ENCODE measurements around the gene SSB.

Gene SSB

DNA sequence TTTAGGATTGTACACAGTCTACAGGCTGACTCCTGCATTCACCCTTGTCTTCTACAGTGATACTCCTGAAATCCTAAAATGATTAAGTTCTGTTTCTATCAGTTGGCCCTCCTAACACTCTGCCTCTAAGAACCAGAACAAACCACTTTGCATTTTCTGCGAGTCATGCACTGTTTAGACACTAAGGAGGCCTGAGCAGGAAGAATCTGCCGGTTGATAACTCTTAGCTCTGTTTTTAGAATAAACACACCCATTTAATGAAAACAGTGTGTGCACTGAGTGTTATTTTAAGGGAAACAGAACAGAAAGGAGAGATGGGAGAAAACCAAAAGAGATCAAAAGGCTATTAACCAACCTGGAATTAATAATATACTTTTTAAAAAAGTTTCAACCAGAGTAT lies 22.9 kb upstream of the SSB start:
- H3K27ac ChIP-seq (ENCODE audit: low read length) = no peak overlapping the region
- 0 out of 2 replicates have a peak overlapping the region, but pooled peaks have one; percentile 1 for H3K9ac ChIP-seq (ENCODE audit: low read length)
- H4K20me1 ChIP-seq (ENCODE audit: insufficient read depth, low read length) = no peaks in the 10 kb centered on the region
- H3K27me3 ChIP-seq (ENCODE audit: low read depth, low read length) = no peaks in the 10 kb centered on the region
- H3K4me3 ChIP-seq (ENCODE audit: low read length) = no peak overlapping the region
- peak overlapping the region; percentile 36 for H3K4me2 ChIP-seq (ENCODE audit: low read length)
- no peak for TF ChIP-seq EZH2phosphoT487 (IDR thresholded peaks at IDR 0.05; ENCODE audit: low read depth)
- TF ChIP-seq, protein P1, sequence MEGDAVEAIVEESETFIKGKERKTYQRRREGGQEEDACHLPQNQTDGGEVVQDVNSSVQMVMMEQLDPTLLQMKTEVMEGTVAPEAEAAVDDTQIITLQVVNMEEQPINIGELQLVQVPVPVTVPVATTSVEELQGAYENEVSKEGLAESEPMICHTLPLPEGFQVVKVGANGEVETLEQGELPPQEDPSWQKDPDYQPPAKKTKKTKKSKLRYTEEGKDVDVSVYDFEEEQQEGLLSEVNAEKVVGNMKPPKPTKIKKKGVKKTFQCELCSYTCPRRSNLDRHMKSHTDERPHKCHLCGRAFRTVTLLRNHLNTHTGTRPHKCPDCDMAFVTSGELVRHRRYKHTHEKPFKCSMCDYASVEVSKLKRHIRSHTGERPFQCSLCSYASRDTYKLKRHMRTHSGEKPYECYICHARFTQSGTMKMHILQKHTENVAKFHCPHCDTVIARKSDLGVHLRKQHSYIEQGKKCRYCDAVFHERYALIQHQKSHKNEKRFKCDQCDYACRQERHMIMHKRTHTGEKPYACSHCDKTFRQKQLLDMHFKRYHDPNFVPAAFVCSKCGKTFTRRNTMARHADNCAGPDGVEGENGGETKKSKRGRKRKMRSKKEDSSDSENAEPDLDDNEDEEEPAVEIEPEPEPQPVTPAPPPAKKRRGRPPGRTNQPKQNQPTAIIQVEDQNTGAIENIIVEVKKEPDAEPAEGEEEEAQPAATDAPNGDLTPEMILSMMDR (IDR thresholded peaks at IDR 0.05; ENCODE audit: low read depth, low read length) = no peak
- H3K4me1 ChIP-seq (ENCODE audit: low read length) = peaks cover 14% of the 10 kb centered on the region
- no peaks in the 10 kb centered on the region for H3K79me2 ChIP-seq (ENCODE audit: low read length)
- H2AFZ ChIP-seq (ENCODE audit: low read depth, low read length) = no peak overlapping the region
- no peaks in the 10 kb centered on the region for H3K9me3 ChIP-seq (ENCODE audit: insufficient read depth, low read length)
- no peaks in the 10 kb centered on the region for H3K36me3 ChIP-seq (replicated peaks; ENCODE audit: low read depth, low read length)

DNA sequence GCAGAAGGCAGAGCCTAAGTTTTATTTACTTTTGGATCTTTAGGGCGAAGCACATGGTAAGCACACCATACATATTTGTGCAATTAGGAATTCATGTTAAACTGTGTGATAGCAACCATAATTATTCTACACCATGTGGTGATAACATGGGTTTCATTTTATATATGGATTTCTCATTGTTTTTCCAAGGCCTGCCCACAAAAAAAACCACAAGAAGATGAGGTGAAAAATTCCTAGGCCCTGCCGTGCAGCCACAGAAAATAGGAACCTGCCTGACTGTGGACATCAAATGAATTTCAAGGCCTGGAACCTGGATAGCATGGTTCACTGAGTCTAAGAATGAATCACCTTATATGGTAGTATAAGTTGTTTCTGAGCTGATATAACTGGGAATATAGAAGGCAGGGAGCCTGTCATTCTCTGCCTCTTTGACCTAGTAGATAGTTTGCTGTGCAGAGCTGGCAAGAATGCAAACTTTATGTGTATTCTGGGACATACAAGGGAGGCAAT lies 22.4 kb upstream of the SSB start:
- Histone ChIP-seq H3K79me2 (ENCODE audit: low read length) (no peaks in the 10 kb centered on the region), H3K9ac (ENCODE audit: low read length) (0 out of 2 replicates have a peak overlapping the region, but pooled peaks have one; percentile 1), H4K20me1 (ENCODE audit: insufficient read depth, low read length) (no peaks in the 10 kb centered on the region), H3K9me3 (ENCODE audit: insufficient read depth, low read length) (no peaks in the 10 kb centered on the region), H3K27ac (ENCODE audit: low read length) (no peak overlapping the region), H3K4me2 (ENCODE audit: low read length) (peak overlapping the region; percentile 36), H3K27me3 (ENCODE audit: low read depth, low read length) (no peaks in the 10 kb centered on the region), H3K36me3 (replicated peaks; ENCODE audit: low read depth, low read length) (no peaks in the 10 kb centered on the region), H2AFZ (ENCODE audit: low read depth, low read length) (no peak overlapping the region), H3K4me1 (ENCODE audit: low read length) (peaks cover 14% of the 10 kb centered on the region), H3K4me3 (ENCODE audit: low read length) (no peak overlapping the region)
- TF ChIP-seq, protein P1 (IDR thresholded peaks at IDR 0.05; ENCODE audit: low read depth, low read length) = no peak
- no peak for TF ChIP-seq EZH2phosphoT487 (IDR thresholded peaks at IDR 0.05; ENCODE audit: low read depth)

DNA sequence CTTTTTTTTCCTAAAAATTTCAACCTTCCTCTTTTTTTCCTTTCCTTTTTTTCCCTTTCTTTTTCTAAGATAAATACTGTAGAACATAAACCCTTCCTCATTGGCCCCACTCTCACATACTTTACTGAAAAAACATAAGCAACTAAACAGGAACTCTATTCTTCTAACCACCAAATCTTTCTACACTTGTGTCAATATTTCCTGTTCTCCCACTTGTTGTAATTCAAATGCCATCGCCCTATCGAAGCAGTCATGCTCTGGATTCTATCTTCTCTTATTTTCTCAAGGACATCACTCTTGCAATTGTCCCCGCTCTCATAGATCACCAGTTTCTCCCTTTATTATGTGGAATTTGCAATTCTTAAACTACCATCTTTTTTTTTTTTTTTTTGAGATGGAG lies 20.2 kb upstream of the SSB start:
- peaks cover 14% of the 10 kb centered on the region for H3K4me1 ChIP-seq (ENCODE audit: low read length)
- TF ChIP-seq, protein P1 (IDR thresholded peaks at IDR 0.05; ENCODE audit: low read depth, low read length) = no peak
- TF ChIP-seq EZH2phosphoT487 (IDR thresholded peaks at IDR 0.05; ENCODE audit: low read depth) = no peak
- H3K4me3 ChIP-seq (ENCODE audit: low read length) = no peak overlapping the region
- H2AFZ ChIP-seq (ENCODE audit: low read depth, low read length) = no peak overlapping the region
- H3K9ac ChIP-seq (ENCODE audit: low read length) = no peak overlapping the region
- no peak overlapping the region for H3K27ac ChIP-seq (ENCODE audit: low read length)
- H4K20me1 ChIP-seq (ENCODE audit: insufficient read depth, low read length) = no peaks in the 10 kb centered on the region
- no peaks in the 10 kb centered on the region for H3K27me3 ChIP-seq (ENCODE audit: low read depth, low read length)
- no peak overlapping the region for H3K4me2 ChIP-seq (ENCODE audit: low read length)
- H3K36me3 ChIP-seq (replicated peaks; ENCODE audit: low read depth, low read length) = no peaks in the 10 kb centered on the region
- no peaks in the 10 kb centered on the region for H3K9me3 ChIP-seq (ENCODE audit: insufficient read depth, low read length)
- H3K79me2 ChIP-seq (ENCODE audit: low read length) = no peaks in the 10 kb centered on the region

DNA sequence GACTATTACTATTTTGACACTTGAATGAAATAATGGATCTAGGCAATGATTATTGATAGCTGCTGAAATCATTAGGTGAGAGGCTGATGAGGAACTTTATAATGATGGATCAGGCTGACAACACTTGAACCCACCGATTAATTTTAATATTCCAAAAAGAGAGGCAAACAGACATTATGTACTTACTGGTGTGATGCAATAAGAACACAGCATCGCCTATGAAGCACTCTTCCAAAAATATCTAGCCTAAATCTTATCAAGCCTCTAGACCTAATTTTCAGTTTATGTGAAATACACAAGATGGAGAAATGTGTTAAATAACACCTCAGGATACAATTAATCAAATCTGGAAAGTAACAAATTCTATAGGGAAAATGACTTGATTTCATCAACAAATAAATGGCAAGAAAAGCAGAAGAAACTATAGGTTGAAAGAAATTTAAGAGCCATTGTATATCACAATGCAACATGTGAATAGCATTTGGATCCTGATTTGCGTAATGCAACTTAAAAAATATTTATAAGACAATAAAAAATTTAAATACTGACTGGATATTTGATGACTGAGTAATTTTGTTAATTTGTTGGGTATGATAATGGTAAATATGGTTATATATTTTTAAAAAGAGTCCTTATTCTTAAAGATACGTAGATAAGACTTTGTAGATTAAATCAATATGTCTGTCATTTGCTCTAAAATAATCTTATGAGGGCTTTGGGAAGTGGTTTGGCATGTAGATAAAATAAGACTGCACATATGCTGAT lies 17.2 kb upstream of the SSB start:
- no peak overlapping the region for H3K4me3 ChIP-seq (ENCODE audit: low read length)
- TF ChIP-seq EZH2phosphoT487 (IDR thresholded peaks at IDR 0.05; ENCODE audit: low read depth) = no peak
- TF ChIP-seq, protein P1 (IDR thresholded peaks at IDR 0.05; ENCODE audit: low read depth, low read length) = no peak
- H3K36me3 ChIP-seq (replicated peaks; ENCODE audit: low read depth, low read length) = no peaks in the 10 kb centered on the region
- H3K4me1 ChIP-seq (ENCODE audit: low read length) = peaks cover 2% of the 10 kb centered on the region
- no peak overlapping the region for H3K9ac ChIP-seq (ENCODE audit: low read length)
- no peaks in the 10 kb centered on the region for H3K27me3 ChIP-seq (ENCODE audit: low read depth, low read length)
- H3K27ac ChIP-seq (ENCODE audit: low read length) = no peak overlapping the region
- no peak overlapping the region for H3K4me2 ChIP-seq (ENCODE audit: low read length)
- H4K20me1 ChIP-seq (ENCODE audit: insufficient read depth, low read length) = no peaks in the 10 kb centered on the region
- H3K9me3 ChIP-seq (ENCODE audit: insufficient read depth, low read length) = no peaks in the 10 kb centered on the region
- no peak overlapping the region for H2AFZ ChIP-seq (ENCODE audit: low read depth, low read length)
- H3K79me2 ChIP-seq (ENCODE audit: low read length) = no peaks in the 10 kb centered on the region

Measured in OCI-LY3 (cell line).